ENCODE data around the gene PGBD5.
A peak's percentile ranks its signal among the peaks of the same experiment; 100 is the strongest.

PGBD5 gene

DNA sequence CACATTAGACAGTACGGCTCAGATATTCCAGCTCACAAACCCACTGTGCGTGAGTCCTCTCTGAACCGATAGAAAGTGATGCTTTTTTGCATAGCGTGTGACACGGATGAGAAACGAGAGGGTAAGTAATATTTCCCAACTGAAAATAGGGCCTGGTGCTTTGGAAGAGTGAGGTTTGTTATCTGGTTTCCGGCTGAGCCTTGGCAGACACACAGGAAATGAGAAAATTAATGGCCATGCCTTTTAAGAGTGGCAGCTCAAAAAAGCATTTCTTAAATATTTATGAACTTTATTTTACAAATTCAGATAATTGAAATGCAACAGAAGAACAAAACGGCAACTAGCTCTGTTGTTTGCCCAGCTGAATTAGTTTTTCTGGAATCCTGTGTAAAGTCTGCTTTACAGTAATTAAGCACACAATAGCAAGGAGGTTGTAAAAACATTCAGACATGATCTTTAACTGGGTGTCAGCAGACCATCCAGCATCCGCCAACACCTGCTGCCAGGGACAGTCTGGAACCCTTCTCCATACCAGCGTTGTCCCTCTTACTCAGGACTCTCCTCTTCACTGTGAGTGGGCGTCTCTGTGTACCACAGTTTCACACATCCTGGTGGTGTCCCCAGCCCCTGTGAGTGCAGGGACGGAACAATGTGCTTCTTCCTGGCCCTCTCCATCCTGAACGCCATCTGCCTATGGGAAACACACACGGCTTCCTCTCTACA lies 155.4 kb downstream of the PGBD5 start:
- no peak for FAIRE-seq
- DNase-seq (ENCODE audit: insufficient read length, low spot score), result no peak

DNA sequence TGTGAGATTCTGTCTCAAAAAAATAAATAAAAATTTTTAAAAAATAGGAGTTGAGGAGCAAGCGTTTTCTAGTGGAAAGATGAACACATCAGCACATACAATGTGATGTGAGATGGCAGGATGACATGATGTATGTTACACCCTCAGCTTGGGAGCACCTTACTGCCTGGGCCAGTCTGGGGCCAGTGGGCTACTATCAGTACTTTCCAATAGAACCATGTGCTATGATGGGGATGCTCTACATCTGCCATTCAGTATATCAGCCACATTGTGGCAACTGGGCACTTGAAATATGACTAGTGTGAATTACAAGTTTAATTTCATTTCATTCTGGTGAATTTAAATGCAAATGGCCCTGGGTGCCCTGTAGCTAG lies 156.0 kb downstream of the PGBD5 start:
- no peak for FAIRE-seq
- no peak for DNase-seq (ENCODE audit: insufficient read length, low spot score)

DNA sequence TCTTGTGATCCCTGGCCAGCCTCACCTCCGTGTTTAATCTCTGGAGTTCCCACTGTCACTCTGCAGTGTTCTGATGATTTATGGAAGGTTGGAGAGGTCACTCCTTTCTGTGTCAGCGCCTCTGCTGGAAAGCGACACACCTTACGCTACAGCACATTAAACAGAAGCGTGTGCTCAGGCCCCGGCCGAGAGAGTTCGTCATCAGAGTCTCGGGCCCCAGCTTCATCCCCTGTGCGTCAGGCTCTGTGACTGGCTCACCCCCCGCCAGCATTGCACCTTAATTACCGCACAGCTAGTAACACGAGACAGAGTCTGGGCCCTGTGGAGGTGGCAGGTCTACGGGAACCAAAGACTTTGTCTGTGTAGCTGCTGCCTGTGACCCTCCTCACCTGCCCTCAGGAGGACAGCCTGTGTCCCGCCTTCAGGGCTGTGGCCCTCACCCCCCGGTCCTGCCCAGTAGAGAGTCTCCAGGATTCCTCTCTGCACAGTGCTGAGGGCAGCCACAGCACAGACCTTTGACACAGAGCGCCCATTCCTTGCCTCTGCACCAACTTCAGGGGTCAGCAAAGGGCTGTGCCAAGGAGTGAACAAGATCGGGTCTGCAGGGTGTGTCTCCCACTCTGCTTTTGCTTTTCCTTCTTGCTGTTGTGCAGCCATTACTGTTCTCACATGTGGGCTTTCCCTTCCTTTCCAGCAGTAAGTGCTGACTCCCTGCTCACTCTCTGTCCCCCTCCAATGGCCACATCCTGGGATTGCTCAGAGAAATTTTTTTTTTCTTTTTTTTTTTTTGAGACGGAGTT lies 157.6 kb downstream of the PGBD5 start:
- DNase-seq (ENCODE audit: insufficient read length, low spot score) (peak; percentile 89), FAIRE-seq (no peak)

DNA sequence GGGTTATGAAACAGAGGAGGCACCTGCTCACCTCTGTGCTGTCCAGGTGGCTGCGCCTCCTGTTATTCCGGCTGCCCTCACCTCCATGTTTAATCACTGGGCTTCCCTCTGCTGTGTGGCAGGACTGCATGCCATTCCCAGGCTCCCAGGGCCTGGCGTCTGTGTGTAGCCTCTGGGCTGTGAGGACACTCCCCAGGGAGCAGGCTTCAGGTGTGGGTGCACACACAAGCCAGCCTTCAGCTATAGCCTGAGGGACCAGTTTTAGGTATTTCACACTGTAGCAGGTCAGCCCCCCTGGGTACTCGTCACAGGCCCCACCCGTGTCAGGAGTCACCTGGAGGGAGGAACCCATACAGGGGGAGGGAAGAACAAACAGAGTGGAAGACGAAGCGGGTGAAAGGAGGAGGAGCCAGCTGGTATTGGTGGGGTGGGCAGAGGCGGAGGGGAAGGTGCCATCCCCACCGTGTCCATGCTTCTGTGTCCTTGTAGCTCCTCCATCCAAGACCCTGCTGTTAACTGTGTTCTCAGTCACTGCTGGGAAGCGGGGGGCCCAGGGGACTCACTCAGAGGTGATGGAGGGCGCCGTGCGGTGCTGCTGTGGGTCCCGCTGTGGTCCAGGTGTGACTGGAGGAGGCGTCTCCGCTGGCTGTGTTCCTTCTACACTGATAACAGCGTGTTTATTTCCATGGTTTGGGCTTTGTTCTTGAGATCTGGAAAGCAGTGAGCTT lies 158.6 kb downstream of the PGBD5 start:
- no peak for DNase-seq (ENCODE audit: insufficient read length, low spot score)
- FAIRE-seq, result peak; percentile 16

- no peak for FAIRE-seq
- DNase-seq (ENCODE audit: insufficient read length, low spot score), result no peak
These were observed 159.7 kb downstream of the PGBD5 start for GRCh38 chr1:230266456-230266855.

DNA sequence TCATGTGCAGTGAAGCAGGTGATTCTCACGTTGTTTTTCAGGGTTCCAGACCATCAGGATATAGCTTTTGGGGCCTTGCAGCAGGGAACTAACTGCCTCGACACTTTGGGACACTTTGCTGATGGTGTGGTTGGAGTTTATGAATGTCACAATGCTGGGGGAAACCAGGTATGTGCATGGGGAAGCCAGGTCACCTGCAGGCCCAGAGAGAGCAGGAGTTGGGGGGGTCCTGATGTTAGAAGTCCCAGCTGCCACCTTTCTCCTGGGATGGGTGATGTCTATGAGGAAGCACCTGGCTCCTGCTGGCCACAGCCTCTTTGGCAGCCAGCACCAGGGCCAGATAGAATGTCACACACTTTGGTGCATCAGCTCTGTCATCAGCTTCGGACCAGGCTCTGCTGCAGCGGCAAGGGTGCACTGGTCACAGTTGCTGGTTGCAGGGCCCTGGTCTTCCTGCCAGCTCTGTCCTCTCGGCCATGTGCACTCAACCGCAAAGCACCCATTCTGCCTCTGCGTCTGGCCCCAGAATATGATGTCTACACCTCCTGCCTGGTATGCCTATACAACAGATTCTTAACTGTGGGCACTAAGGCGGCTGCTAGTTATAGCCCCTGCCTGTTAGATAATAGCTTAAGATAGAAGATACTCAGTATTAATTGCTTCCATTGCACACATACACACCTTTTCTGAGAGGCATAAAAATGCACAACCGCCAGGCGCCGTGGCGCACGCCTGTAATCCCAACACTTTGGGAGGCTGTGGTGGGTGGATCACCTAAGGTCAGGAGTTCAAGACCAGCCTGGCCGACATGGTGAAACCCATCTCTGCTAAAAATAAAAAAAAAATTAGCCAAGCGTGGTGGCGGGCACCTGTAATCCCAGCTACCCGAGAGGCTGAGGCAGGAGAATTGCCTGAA lies 160.7 kb downstream of the PGBD5 start:
- no peak for DNase-seq (ENCODE audit: insufficient read length, low spot score)
- FAIRE-seq, result peak; percentile 4

Measured in HTR-8/SVneo (cell line).